Osteocyte (in vitro differentiated cells): ENCODE measurements around the gene TMOD1. TPM values are rescaled to one million over a fixed set of nuclear protein-coding genes. Genes with fewer than 3 reads are reported as not detected.

ENCODE experiments used
- DNase-seq: peaks from one replicate; pipeline ENCODE4 v3.0.0; 2021; ENCODE audit warnings: mixed read lengths; ENCODE audit not compliant: unreplicated experiment; ENCODE audit errors: extremely low spot score
- H3K27ac Mint-ChIP-seq: one replicate; pipeline ENCODE4 v1.8.0; 2021; ENCODE audit warnings: mild to moderate bottlenecking, mixed read lengths; ENCODE audit not compliant: unreplicated experiment
- H3K27me3 Mint-ChIP-seq: one replicate; pipeline ENCODE4 v1.8.0; 2021; ENCODE audit warnings: mixed read lengths; ENCODE audit not compliant: unreplicated experiment
- H3K36me3 Mint-ChIP-seq: one replicate; pipeline ENCODE4 v1.8.0; 2021; ENCODE audit warnings: mixed read lengths; ENCODE audit not compliant: unreplicated experiment
- H3K4me1 Mint-ChIP-seq: one replicate; pipeline ENCODE4 v1.8.0; 2021; ENCODE audit warnings: mixed read lengths; ENCODE audit not compliant: unreplicated experiment
- H3K4me3 Mint-ChIP-seq: one replicate; pipeline ENCODE4 v1.8.0; 2021; ENCODE audit warnings: mild to moderate bottlenecking, moderate library complexity, mixed read lengths; ENCODE audit not compliant: unreplicated experiment
- H3K9me3 Mint-ChIP-seq: one replicate; pipeline ENCODE4 v1.8.0; 2021; ENCODE audit warnings: mixed read lengths; ENCODE audit not compliant: unreplicated experiment
- total RNA-seq: library from RNA; stranded (reverse); gene quantifications from 2 replicates; pipeline ENCODE4 v1.2.1, GENCODE V29; 2021
- TF ChIP-seq, protein P1 (sequence below): fragments of 200-600 bp; sonication (generic); IDR thresholded peaks from 2 replicates; pipeline ENCODE4 v1.5.0; 2021; ENCODE audit warnings: antibody characterized with exemption, mild to moderate bottlenecking, moderate library complexity

TMOD1 gene
- total RNA-seq, 1 donor from 2014 or later, result not detected

DNA sequence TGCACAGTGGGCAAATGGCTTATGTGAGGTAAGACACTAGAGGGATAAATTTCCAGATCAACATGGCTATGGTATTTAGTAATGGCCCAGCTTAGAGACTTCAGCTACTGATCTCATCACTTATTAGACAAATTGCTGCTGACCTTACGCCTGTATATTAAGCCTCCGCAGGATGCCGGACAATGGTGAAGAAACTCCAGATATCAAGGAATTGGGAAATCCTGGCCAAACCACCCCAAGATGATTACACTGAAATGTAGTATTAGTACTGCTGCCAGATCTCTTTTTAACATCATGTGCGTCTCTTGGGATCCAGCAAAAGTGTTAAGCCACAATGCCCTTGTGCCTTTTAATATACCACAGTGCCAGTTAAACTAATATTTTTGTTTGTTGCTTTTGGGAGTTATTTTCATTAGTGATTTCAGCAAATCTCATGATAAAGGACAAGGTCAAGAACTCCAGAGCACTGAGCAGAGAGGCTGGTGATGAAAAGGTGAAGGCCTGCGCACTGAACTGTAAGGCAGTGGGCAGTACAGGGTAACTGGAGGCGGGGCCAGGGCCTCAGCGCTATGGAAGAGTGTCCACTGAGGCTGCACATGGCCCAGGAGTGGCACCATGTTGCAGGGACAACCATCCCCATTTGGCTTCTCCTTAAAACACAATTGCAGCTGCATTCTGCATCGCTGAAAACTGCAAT lies 99.2 kb downstream of the TMOD1 start:
- TF ChIP-seq, protein P1, sequence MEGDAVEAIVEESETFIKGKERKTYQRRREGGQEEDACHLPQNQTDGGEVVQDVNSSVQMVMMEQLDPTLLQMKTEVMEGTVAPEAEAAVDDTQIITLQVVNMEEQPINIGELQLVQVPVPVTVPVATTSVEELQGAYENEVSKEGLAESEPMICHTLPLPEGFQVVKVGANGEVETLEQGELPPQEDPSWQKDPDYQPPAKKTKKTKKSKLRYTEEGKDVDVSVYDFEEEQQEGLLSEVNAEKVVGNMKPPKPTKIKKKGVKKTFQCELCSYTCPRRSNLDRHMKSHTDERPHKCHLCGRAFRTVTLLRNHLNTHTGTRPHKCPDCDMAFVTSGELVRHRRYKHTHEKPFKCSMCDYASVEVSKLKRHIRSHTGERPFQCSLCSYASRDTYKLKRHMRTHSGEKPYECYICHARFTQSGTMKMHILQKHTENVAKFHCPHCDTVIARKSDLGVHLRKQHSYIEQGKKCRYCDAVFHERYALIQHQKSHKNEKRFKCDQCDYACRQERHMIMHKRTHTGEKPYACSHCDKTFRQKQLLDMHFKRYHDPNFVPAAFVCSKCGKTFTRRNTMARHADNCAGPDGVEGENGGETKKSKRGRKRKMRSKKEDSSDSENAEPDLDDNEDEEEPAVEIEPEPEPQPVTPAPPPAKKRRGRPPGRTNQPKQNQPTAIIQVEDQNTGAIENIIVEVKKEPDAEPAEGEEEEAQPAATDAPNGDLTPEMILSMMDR, result no peak
- no peaks in the 10 kb centered on the region for H3K9me3 Mint-ChIP-seq
- peak; percentile 62 for DNase-seq
- peaks cover 4% of the 10 kb centered on the region for H3K4me1 Mint-ChIP-seq
- no peak overlapping the region for H3K4me3 Mint-ChIP-seq
- no peak overlapping the region for H3K27ac Mint-ChIP-seq
- peaks cover 4% of the 10 kb centered on the region for H3K27me3 Mint-ChIP-seq
- peaks cover 22% of the 10 kb centered on the region for H3K36me3 Mint-ChIP-seq

- TF ChIP-seq, protein P1, result no peak
- peaks cover 4% of the 10 kb centered on the region for H3K4me1 Mint-ChIP-seq
- H3K27ac Mint-ChIP-seq, result no peak overlapping the region
- DNase-seq, result peak; percentile 30
- H3K4me3 Mint-ChIP-seq, result no peak overlapping the region
- peaks cover 28% of the 10 kb centered on the region for H3K36me3 Mint-ChIP-seq
- no peaks in the 10 kb centered on the region for H3K27me3 Mint-ChIP-seq
- H3K9me3 Mint-ChIP-seq, result no peaks in the 10 kb centered on the region
Observed at GRCh38 chr9:97601228-97601898, 99.9 kb downstream of the TMOD1 start.

GRCh38 chr9:97602430-97602829 lies 101.0 kb downstream of the TMOD1 start:
- Mint-ChIP-seq H3K27ac (no peak overlapping the region), H3K27me3 (no peaks in the 10 kb centered on the region), H3K4me1 (peaks cover 4% of the 10 kb centered on the region), H3K36me3 (peaks cover 34% of the 10 kb centered on the region), H3K4me3 (no peak overlapping the region), H3K9me3 (no peaks in the 10 kb centered on the region)
- TF ChIP-seq, protein P1, result no peak
- DNase-seq, result peak; percentile 76

- H3K36me3 Mint-ChIP-seq, result peaks cover 37% of the 10 kb centered on the region
Observed at GRCh38 chr9:97604901-97605645, 103.6 kb downstream of the TMOD1 start.

More at GRCh38 chr9:97604901-97605645, 103.6 kb downstream of the TMOD1 start:
- Mint-ChIP-seq H3K4me3 (no peak overlapping the region), H3K27me3 (no peaks in the 10 kb centered on the region), H3K27ac (no peak overlapping the region), H3K9me3 (no peaks in the 10 kb centered on the region), H3K4me1 (no peaks in the 10 kb centered on the region)
- TF ChIP-seq, protein P1, result no peak
- peak; percentile 77 for DNase-seq
